Skeletal muscle tissue (tissue), 4 donors: ENCODE measurements around the gene MZT2A. TPM values are rescaled to one million over a fixed set of nuclear protein-coding genes. Genes with fewer than 3 reads are reported as not detected.
"Not testable (repeated sequence)": the region's sequence is repeated elsewhere in the genome, so short reads cannot be mapped to it uniquely, and the experiment has no call there.

Experiments used
- H3K27ac ChIP-seq: one replicate; pipeline ENCODE4 v1.7.0; 2013; ENCODE audit warnings: mild to moderate bottlenecking, low read depth, low read length, inconsistent platforms
- H3K27me3 ChIP-seq, 3 donors: one replicate each; pipeline ENCODE4 v1.7.0; 2013; ENCODE audit warnings: low read length in 3 of 3; ENCODE audit not compliant: control insufficient read depth in 3 of 3, insufficient read depth in 3 of 3
- H3K36me3 ChIP-seq, 3 donors: one replicate each; pipeline ENCODE4 v1.7.0; 2013; ENCODE audit warnings: low read length in 3 of 3; ENCODE audit not compliant: control insufficient read depth in 3 of 3, insufficient read depth in 3 of 3
- H3K4me1 ChIP-seq, 3 donors: one replicate each; pipeline ENCODE4 v1.7.0; 2013; ENCODE audit warnings: low read length in 3 of 3, mild to moderate bottlenecking in 3 of 3; ENCODE audit not compliant: control insufficient read depth in 3 of 3, insufficient read depth in 3 of 3
- H3K4me3 ChIP-seq, 3 donors: one replicate each; pipeline ENCODE4 v1.7.0; 2013; ENCODE audit warnings: low read length in 3 of 3
- H3K9ac ChIP-seq, 3 donors: one replicate each; pipeline ENCODE4 v1.7.0; 2013; ENCODE audit warnings: low read length in 3 of 3, mild to moderate bottlenecking in 3 of 3, moderate library complexity in 2 of 3, low read depth in 1 of 3
- H3K9me3 ChIP-seq, 3 donors: one replicate each; pipeline ENCODE4 v1.7.0; 2013; ENCODE audit warnings: low read length in 3 of 3; ENCODE audit not compliant: control insufficient read depth in 3 of 3
- total RNA-seq: library from RNA; depleted of rRNA; stranded (reverse); fragments of >200 nt; gene quantifications from one replicate; pipeline ENCODE4 v1.2.3, GENCODE V29; 2014
- donor health status: Osteomylitis.

MZT2A gene
- total RNA-seq, 1 donor from 2014 or later, result 27.7 TPM

DNA sequence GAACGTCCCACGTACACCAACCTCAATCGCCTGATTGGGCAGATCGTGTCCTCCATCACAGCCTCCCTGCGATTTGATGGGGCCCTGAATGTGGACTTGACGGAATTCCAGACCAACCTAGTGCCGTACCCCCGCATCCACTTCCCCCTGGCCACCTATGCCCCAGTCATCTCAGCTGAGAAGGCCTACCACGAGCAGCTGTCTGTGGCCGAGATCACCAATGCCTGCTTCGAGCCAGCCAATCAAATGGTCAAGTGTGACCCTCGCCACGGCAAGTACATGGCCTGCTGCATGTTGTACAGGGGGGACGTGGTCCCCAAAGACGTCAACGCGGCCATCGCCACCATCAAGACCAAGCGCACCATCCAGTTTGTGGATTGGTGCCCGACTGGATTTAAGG, 11.8 kb downstream of the MZT2A start:
- H3K9me3 ChIP-seq, H3K4me1 ChIP-seq, H3K4me3 ChIP-seq, H3K27ac ChIP-seq, H3K9ac ChIP-seq, H3K36me3 ChIP-seq, H3K27me3 ChIP-seq: not testable (repeated sequence)

DNA sequence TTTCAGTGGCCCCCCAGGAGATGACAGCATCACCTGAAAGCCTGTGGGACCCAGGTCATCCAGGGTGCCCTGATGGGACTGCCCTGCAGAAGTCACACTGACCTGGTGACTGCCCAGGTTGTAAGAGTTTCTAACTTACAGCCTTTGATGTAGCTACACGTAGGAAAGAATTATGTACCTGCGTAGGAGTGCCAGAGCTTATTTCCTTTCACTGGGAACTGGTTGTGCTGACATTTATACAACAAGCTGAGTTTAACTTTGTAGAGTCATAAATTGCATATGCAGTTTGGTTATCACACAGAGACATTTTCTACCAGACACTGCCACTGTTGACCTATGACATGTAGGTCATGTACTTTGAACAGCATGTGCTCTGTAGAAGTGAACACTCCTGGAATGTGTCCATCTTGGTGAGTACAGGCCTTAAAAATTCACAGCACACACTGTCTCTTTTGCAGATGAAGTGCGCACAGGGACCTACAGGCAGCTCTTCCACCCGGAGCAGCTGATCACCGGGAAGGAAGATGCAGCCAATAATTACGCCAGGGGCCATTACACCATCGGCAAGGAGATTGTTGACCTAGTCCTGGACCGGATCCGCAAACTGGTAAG, 13.2 kb downstream of the MZT2A start:
- not testable (repeated sequence) for H3K36me3 ChIP-seq, H3K4me1 ChIP-seq, H3K4me3 ChIP-seq, H3K27me3 ChIP-seq, H3K27ac ChIP-seq, H3K9me3 ChIP-seq, H3K9ac ChIP-seq

DNA sequence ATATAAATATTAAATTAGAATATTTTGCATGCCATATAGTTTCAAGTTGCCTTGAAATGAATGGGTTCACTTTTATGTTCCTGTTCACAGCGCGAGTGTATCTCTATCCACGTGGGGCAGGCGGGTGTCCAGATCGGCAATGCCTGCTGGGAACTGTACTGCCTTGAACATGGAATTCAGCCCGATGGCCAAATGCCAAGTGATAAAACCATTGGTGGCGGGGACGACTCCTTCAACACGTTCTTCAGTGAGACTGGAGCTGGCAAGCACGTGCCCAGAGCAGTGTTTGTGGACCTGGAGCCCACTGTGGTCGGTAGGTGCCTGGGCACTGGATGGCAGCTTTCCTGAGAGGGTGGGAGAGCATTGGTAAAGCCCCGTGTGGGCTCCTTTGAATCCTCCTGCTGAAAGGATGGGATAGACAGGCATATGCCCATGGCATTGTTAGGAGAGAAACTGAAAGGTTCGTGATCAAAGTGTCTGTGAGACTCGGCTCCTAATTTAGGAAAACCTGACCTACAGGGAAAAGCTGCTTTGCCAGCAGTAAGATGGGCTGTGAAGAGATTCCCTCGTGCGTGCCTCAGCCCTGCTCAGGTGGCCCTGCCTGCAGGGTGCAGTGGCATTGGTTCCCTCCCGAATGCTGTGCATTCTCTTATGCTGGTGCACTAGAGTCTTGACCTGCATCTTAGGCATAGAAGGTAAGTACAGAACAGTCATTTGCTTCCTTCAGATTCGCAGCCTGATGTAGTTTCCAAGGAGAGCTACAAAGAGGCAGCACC, 13.9 kb downstream of the MZT2A start:
- not testable (repeated sequence) for H3K4me1 ChIP-seq, H3K27me3 ChIP-seq, H3K36me3 ChIP-seq, H3K27ac ChIP-seq, H3K9ac ChIP-seq, H3K9me3 ChIP-seq, H3K4me3 ChIP-seq

DNA sequence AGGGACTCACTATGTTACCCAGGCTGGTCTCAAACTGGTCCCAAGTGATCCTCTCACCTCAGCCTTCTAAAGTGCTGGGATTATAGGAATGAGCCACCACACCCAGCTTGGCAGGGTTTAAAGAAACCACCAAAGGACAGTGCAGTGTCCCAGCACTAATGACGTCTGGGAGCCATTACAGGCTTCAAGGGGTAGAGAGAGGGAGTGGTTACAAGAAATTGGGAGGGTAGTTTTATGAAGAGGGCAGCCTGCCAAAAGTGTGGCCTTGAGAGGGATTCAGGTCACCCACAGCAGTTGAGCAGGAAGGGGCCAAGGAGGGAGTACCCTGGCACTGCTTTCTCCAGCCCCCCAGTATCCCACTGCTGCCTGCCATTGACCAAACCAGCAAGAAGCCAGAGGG, 15.0 kb downstream of the MZT2A start:
- H3K9ac ChIP-seq, H3K27me3 ChIP-seq, H3K9me3 ChIP-seq, H3K36me3 ChIP-seq, H3K4me3 ChIP-seq, H3K27ac ChIP-seq, H3K4me1 ChIP-seq: not testable (repeated sequence)

DNA sequence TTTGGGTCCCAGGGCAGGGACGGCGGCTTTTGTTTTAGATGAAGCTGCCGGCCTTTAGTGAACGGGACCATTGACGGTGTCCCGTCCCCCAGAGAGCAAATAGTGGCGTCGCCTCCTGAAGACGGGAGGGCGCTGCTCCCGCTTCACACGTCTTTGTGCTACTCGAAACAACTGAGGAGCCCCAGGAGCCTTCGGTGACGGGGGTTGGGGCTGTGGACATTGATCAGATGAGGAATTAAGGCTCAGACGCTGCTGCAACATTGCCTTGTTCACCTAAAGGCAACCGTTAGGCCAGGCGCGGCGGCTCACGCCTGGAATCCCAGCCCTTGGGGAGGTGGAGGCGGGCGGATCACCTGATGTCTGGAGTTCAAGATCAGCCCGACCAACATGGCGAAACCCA, 15.8 kb downstream of the MZT2A start:
- not testable (repeated sequence) for H3K36me3 ChIP-seq, H3K9ac ChIP-seq, H3K27me3 ChIP-seq, H3K4me1 ChIP-seq, H3K4me3 ChIP-seq, H3K27ac ChIP-seq, H3K9me3 ChIP-seq

DNA sequence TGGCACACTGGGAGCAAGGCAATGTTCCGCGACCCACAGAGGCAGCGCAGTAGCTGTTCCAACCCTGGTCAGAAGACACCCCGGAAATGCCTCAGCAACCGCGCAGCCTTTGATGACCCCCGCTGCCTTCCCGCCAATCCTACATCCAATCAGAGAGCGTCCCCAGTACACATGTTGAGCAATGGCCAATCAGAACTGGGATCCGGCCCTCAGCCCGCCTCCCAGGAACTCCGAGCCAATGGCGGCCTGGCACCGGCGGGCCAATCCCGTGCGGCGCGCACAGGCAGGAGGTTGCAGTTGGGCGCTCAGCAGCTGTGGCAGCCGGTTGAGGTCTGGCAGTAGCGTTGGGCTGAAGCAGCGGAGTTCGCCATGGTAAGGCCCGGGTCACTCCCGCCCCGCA, 16.4 kb downstream of the MZT2A start, which contains the start of gene TUBA3D:
Gene TUBA3D, plus strand, starts transcription at position 289 of the 400 bp plus-strand sequence. Its CDS starts 81 bp downstream, at position 370.
- Histone ChIP-seq H3K36me3 (no peaks in the 10 kb centered on the region), H3K27me3 (no peaks in the 10 kb centered on the region), H3K4me1 (no peaks in the 10 kb centered on the region), H3K9me3 (no peaks in the 10 kb centered on the region), H3K9ac (no peak within 1 kb of the TSS), H3K4me3 (no peak within 1 kb of the TSS), H3K27ac (no peak within 1 kb of the TSS)

DNA sequence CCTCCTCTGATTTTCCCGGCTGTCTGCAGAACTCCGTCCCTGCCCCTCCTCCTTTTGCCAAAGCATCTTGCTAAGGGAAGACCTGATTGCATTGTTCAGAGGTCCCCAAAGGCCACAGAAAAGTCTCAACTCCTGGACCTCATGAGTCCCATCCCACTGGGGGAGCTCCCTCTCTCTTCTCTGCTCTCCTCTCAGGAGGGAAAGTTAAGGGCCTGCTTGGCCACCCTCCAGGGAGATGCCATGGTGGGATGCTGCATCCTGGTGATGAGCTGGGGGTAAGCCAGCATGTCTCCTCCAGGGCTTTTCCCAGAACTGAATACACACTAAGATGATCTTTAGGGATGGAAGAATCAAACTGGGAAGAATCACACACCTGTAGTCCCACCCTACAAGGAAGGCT, 18.9 kb downstream of the MZT2A start:
- H3K9ac ChIP-seq, H3K4me3 ChIP-seq, H3K27ac ChIP-seq, H3K9me3 ChIP-seq, H3K36me3 ChIP-seq, H3K27me3 ChIP-seq, H3K4me1 ChIP-seq: not testable (repeated sequence)

DNA sequence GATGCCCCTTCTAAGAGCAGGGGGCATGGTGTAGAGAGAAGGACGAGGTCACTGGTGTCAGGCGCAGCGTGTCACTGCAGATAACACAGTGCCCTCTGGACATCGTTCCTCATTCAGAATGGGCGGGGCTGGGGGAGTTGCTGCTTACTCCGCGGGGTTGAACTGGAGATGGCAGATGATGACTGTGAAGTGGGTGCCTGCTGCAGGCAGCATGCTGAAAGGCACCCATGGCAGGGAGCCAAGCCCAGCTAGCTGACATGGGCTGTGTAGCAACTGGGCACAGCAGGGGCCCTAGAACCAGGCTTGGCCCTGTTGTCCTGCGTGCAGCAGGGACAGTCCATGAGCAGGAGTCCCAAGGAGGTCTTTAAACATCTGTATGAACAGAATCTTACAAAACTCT, 20.6 kb downstream of the MZT2A start:
- H3K27ac ChIP-seq, H3K27me3 ChIP-seq, H3K4me3 ChIP-seq: not testable (repeated sequence)

DNA sequence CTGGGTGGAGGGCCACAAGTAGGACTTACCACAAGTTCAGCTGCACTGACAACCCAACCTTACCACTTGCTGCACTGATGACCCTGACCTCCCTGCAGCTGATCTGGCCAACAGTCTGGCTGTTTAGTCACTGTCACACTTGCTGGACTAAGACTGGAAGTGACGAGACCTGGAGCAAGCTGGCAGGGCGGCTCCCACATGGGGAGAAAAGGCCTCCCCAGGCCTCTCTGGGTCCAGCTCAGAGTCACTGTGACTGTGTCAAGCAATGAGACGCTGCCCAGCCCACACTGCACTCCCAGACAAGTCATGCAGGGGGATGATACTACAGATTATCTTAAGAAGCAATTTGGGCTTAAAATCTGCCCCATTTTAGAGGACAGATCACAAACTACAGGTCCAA, 21.3 kb downstream of the MZT2A start:
- H3K9ac ChIP-seq, H3K27me3 ChIP-seq, H3K27ac ChIP-seq, H3K36me3 ChIP-seq, H3K9me3 ChIP-seq, H3K4me3 ChIP-seq, H3K4me1 ChIP-seq: not testable (repeated sequence)

More for the DNA sequence above, 20.6 kb downstream of the MZT2A start:
- H3K9ac ChIP-seq, H3K9me3 ChIP-seq, H3K36me3 ChIP-seq, H3K4me1 ChIP-seq: not testable (repeated sequence)

DNA sequence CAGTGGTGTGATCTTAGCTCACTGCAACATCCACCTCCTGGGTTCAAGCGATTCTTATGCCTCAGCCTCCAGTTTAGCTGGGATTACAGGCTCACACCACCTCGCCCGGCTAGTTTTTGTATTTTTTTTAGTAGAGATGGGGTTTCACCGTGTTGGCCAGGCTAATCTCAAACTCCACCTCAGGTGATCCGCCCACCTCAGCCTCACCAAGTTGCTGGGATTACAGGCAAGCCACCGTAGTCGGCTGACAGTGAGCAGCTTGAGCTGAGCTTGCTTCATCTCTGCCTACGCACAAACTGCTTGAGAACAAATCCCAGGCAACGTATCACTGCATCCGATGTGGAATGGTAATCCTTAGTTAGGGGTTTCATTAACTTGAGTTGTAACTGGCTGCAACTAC, 24.5 kb downstream of the MZT2A start:
- not testable (repeated sequence) for H3K4me3 ChIP-seq, H3K27ac ChIP-seq, H3K36me3 ChIP-seq, H3K4me1 ChIP-seq, H3K27me3 ChIP-seq, H3K9me3 ChIP-seq, H3K9ac ChIP-seq
